GM19351 (cell line): Measurements from ENCODE around the gene LPP.
A peak's percentile ranks its signal among the peaks of the same experiment; 100 is the strongest.

ENCODE experiments used
- ATAC-seq: cut with Tn5 transposase; IDR thresholded peaks from one replicate; pipeline ENCODE4 v1.9.1; 2021; ENCODE audit warnings: mild to moderate bottlenecking, moderate library complexity; ENCODE audit not compliant: unreplicated experiment

LPP gene

GRCh38 chr3:188884299-188885043, 730.5 kb downstream of the LPP start:
- ATAC-seq: no peak

GRCh38 chr3:188888321-188889053, 734.5 kb downstream of the LPP start:
- ATAC-seq: no peak

- no peak for ATAC-seq
Measured at GRCh38 chr3:188889054-188889491, 735.1 kb downstream of the LPP start.

- no peak for ATAC-seq
Measured at GRCh38 chr3:188890572-188891270, 736.8 kb downstream of the LPP start.

GRCh38 chr3:188899881-188900280, 745.9 kb downstream of the LPP start:
- ATAC-seq: no peak

- no peak for ATAC-seq
Measured at GRCh38 chr3:188900421-188900951, 746.5 kb downstream of the LPP start.

- ATAC-seq: no peak
Measured at GRCh38 chr3:188901126-188901525, 747.2 kb downstream of the LPP start.

GRCh38 chr3:188901671-188902287, 747.8 kb downstream of the LPP start:
- no peak for ATAC-seq

- no peak for ATAC-seq
Measured at GRCh38 chr3:188904670-188905069, 750.7 kb downstream of the LPP start.

- ATAC-seq: no peak
Measured at GRCh38 chr3:188905547-188905946, 751.6 kb downstream of the LPP start.

- ATAC-seq: no peak
Measured at GRCh38 chr3:188906236-188906635, 752.3 kb downstream of the LPP start.

- ATAC-seq: no peak
Measured at GRCh38 chr3:188908002-188908850, 754.3 kb downstream of the LPP start.

- ATAC-seq: no peak
Measured at GRCh38 chr3:188911026-188911850, 757.3 kb downstream of the LPP start.

- ATAC-seq: no peak
Measured at GRCh38 chr3:188913084-188913483, 759.1 kb downstream of the LPP start.

GRCh38 chr3:188914552-188914951, 760.6 kb downstream of the LPP start:
- ATAC-seq: peak; percentile 66

GRCh38 chr3:188915127-188915526, 761.2 kb downstream of the LPP start:
- peak; percentile 33 for ATAC-seq

- peak; percentile 65 for ATAC-seq
Measured at GRCh38 chr3:188916934-188917401, 763.0 kb downstream of the LPP start.

GRCh38 chr3:188918093-188918492, 764.1 kb downstream of the LPP start:
- ATAC-seq: no peak

- ATAC-seq: no peak
Measured at GRCh38 chr3:188923671-188924070, 769.7 kb downstream of the LPP start.
